Midbrain (tissue), 1 donor: ENCODE data around the gene RNASE4.
"Not testable (repeated sequence)": the region's sequence is repeated elsewhere in the genome, so short reads cannot be mapped to it uniquely, and the experiment has no call there.

Experiments
- DNase-seq: peaks from one replicate; lab custom pipeline; 2025; lab: John Stamatoyannopoulos, UW

Gene RNASE4, protein sequence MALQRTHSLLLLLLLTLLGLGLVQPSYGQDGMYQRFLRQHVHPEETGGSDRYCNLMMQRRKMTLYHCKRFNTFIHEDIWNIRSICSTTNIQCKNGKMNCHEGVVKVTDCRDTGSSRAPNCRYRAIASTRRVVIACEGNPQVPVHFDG

DNA sequence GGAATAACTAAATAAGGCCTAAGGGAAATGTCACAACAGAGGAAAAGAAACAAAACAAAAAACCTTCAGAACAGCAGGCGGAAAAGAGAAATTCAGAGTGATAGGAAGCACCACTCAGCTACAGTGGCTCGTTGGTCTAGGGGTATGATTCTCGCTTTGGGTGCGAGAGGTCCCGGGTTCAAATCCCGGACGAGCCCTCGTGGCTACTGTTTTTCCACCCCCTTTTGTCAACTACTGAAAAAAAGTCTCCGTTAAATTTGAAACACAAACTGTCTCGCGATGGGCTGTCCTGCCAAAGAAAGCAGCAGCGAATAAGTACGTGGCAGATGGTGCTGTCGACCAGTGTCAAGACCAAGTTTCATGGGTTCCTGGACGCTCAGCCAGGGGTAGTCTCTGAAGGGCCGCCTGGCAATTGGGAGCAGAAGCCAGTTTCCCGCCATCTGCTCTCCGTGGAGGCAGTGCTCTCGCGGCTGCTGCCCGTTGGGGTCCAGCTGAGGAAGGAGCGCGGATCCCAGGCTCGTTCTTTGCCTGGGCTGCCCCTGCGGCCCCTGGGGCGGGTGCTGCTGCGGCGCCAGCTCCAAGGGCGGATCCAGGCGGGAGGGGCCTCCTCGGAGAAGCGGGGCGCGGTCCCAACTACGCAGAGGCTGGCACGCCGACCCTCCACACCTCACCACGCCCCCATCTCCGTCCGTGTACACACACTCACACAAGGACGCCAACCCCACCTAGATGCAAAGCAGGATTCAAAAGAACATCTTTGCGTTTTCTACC lies at the start of gene RNASE4:
TSS of gene RNASE4 (plus strand) at position 670 of the 771 bp plus-strand sequence. CDS start 14,812 bp downstream, outside the sequence.
- DNase-seq = peak; percentile 84

GRCh38 chr14:20641591-20641990 lies 42.8 kb upstream of the RNASE4 start, which contains the start of gene OR6S1:
Gene OR6S1, minus strand, starts transcription at chr14:20641691. Its CDS starts 0 bp downstream, at chr14:20641691.
- DNase-seq = no peak

GRCh38 chr14:20642182-20642581 lies 42.2 kb upstream of the RNASE4 start:
- no peak for DNase-seq

DNA sequence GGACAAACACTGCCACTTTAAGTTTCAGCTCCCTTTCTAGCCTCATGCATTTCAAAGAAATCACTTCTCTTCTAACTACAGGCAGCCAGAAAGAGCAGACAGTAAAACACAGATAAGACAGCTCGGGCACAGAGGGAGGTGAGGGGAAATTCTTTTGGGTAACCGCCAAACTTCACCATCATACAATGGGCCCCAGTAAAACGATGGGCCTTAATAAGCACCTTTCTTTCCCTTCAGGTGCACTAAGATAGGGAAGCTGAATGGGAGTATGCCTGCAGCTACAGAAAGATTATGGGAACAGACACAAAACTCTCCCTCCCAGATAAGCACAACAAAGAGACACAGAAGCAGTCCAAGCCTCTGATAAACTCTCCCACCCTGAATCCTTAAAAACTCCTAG lies 41.6 kb upstream of the RNASE4 start:
- not testable (repeated sequence) for DNase-seq

GRCh38 chr14:20644520-20644919 lies 39.8 kb upstream of the RNASE4 start:
- DNase-seq = no peak

GRCh38 chr14:20645481-20645880 lies 38.9 kb upstream of the RNASE4 start:
- no peak for DNase-seq

GRCh38 chr14:20652996-20653975 lies 31.1 kb upstream of the RNASE4 start:
- DNase-seq = no peak

GRCh38 chr14:20655851-20656250 lies 28.5 kb upstream of the RNASE4 start:
- no peak for DNase-seq

GRCh38 chr14:20656274-20656673 lies 28.1 kb upstream of the RNASE4 start:
- DNase-seq = no peak

DNA sequence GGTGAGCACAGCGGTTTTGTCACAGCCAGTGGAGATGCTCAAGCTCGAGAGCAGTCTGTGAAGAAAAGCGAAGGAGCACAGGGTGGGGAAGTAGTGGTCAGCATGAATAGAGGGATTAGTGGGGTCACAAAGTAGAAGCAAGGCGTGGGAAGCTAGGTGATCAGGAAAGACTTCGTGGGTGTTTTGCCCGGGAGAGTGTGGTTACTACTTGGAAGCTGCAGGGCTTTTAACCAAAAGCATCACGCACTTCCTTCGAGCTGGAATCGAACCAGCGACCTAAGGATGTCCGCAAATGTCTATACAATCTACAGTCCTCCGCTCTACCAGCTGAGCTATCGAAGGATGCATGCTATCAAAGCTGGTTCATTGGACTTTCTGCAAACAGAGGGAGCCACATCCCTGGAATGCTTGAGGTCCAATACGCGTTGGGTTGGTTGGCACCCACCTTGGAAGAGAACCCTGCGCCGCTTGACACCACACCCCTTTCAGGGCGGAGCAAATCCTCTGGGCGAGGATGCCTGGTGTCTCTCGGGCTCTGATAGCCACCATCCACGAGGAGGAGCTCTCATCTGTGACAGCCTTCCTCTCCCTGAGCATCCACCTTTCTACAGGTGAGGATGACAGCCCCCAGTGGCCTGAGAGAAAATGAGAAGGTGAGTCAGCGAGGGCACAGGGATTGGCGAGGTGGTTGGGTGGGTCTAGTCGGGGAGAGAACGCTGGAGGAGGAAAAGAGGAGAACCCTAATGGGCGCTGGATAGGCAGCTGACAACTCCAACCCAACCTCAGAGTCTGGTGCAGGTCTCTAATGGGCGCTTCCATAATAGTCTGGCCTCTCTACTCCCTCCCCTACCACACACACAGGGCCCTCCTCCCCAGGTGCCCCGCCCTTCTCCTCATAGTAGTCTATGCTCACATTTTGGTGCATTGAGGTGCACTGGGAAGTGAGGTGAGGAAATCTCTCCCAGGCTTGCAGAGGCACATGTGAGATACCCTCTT lies 26.8 kb upstream of the RNASE4 start:
- no peak for DNase-seq

DNA sequence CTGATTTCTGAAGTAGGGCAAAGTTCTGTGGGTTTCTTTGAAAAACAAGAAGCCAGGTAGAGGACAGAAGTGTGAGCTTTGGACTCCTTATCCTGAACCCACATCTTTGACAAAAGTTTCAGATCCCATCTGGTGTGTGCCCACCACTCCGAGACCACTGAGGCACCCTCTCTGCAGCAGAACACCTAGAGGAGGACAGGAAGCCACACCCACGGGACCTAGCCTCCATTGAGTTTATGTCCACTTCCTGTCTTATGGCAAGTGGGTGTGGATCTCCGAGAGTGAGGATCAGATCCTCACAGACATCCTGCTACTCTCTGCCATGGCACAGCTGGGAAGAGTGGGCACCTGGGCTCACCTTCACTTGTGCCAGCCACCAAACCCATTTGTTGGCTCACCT lies 26.1 kb upstream of the RNASE4 start:
- no peak for DNase-seq

DNA sequence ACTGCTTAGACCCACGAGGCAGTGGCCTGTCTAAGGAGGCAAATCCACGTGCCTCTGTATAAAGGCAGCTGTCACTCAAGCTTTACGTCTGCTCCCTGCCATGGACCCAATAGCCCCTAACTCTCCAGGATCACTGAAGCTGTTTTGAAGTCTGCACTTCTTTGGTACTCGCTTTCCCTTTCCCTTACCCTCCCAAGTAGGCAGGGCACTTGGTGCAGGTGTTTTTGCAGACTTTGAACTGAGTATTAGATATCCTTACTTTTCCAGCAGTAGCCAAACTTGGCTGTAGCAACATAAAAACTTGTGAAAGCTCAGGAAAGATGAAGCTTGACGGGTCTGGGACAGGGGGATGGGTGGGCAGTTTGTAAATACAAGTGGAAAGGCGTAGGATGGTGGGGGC lies 25.0 kb upstream of the RNASE4 start:
- no peak for DNase-seq

DNA sequence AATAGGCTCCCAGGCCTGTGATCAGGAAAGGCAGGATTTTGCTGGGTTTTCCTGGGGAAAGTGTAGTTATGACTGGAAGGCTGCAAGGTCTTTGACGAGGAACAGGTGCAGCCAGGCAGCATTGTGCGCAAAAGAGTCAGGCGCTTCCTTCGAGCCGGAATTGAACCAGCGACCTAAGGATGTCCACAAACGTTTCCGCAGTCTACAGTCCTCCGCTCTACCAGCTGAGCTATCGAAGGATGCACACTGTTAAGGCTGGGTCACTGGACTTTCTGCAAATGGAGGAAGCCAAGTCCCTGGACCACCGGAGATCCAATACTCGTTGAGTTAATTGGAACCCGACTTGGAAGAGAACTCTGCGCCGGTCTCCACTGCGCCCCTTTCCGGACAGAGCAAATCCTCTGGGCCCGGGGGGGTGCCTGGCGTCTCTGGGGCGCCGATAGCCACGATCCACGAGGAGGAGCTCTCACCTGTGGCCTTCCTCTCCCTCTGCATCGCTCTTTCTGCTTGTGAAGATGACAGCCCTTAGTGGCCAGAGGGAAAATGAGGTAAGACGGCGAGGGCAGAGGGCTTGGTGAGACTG lies 24.5 kb upstream of the RNASE4 start:
- DNase-seq = no peak

DNA sequence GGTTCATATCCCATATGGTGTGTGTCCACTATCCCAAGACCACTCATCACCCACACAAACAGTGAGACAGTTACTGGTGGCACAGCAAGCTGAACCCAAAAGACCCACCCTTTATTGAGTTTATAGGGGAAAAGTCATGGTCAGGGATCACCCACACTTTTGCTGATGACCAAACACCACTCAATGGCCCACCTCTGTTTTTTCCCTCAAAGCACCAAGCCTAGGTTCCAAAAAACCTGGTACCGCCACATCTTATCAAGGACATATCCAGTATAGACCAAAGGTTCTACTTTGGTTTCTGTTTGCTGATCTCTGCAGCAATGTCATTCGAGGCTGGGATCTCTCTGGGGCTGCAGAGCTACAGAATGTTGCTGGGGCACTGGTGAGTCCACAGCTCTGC lies 23.2 kb upstream of the RNASE4 start:
- no peak for DNase-seq

DNA sequence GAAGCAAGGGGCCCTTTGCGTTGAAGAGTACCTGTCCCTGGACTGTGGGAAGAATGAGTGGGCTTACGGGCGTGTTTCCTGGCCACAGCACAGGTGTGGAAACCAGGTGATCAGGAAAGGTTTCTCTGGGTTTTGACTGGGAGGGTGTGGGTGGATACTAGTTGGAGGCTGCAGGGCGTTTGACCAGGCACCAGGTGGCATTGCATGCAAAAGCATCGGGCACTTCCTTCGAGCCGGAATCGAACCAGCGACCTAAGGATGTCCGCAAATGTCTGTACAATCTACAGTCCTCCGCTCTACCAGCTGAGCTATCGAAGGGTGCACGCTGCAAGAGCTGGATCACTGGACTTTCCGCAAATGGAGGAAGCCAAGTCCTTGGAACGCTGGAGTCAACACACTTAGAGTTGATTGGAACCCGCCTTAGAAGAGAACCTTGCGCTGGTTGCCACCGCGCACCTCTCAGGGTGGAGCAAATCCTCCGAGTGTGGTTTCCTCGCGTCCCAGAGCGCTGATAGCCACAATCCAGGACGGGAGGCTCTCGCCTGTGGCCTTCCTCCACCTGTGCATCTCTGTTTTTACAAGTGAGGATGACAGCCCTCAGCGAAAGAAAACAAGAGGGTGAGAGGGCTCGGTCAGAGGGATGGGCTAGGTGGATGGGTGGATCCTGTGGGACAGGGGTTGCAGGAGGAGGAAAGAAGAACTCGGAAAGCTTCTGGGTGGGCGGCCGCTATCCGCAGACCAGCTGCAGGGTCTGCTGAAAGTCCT lies 21.2 kb upstream of the RNASE4 start:
- DNase-seq = peak; percentile 40

DNA sequence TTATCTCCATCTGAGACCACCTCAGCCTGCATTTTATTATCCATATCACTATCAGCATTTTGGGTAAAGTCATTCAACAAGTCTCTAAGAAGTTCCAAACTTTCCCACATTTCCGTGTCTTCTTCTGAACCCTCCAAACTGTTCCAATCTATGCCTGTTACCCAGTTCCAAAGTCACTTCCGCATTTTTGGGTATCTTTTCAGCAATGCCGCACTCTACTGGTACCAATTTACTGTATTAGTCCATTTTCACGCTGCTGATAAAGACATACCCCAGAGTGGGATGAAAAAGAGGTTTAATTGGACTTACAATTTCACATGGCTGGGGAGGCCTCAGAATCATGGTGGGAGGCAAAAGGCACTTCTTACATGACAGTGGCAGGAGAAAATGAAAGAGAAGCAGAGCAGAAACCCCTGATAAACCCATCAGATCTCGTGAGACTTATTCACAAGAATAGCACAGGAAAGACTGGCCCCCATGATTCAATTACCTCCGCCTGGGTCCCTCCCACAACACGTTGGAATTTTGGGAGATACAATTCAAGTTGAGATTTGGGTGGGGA lies 17.9 kb upstream of the RNASE4 start:
- not testable (repeated sequence) for DNase-seq

GRCh38 chr14:20667957-20668356 lies 16.4 kb upstream of the RNASE4 start:
- no peak for DNase-seq

DNA sequence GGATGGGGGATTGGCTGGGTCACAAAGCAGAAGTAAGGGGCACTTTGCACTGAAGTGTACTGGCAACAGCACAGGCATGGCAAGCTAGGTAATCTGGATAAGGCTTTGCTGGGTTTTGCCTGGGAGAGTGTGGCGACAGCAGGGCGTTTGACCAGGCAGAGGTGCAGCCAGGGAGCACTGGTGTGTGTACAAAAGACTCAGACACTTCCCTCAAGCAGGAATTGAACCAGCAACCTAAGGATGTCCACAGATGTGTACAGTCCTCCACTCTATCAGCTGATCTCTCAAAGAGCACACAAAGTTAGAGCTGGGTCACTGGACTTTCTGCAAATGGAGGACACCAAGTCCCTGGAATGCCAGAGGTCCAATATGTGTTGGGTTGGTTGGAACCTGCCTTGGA lies 15.4 kb upstream of the RNASE4 start:
- no peak for DNase-seq

DNA sequence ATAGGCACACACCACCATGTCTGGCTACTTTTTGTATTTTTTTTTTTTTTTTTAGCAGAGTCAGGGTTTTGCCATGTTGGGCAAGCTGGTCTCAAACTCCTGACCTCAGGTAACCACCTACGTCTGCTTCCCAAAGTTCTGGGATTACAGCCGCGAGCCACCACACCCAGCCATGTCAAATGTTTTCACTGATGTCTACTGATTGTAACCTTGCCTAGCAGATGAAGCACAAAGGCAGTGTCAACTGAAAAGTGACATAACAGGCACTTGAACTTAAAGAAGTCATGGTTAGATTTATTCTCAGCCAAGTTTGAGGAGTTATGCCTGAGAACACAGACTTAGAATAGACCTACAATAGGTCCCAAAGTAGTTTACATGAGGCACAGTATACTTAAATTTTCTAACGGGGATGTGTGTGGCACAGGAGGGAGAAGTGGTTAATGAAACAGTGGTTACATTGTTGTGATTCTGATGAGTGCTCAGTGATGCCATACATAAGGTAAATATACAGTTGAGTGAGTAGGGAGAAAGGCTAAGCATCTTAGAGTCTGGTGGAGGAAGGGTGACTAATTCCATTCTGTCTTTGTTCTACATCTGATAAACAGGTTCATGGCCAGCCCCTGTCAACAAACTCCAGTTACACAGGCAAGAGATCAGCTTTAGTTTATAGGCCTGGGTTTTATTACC lies 12.6 kb upstream of the RNASE4 start:
- DNase-seq = no peak
